Esophagus muscularis mucosa (tissue), 3 donors: Measurements from ENCODE around the gene GALNT2.

Source experiments
- CTCF ChIP-seq, 3 experiments: fragments of 200-600 bp in 2 of 3; fragments of 450-650 bp in 1 of 3; sonication (generic) in 2 of 3; IDR thresholded peaks; one replicate each; pipeline ENCODE4 v1.5.1; 2017 to 2019; ENCODE audit warnings: antibody characterized with exemption in 3 of 3, mild to moderate bottlenecking in 2 of 3, moderate library complexity in 1 of 3
- POLR2A ChIP-seq: fragments of 450-650 bp; IDR thresholded peaks from one replicate; pipeline ENCODE4 v1.6.1; 2017; ENCODE audit warnings: antibody characterized with exemption, moderate library complexity, mild to moderate bottlenecking, low read depth

- TF ChIP-seq CTCF (IDR thresholded peaks at IDR 0.05): no peak
- TF ChIP-seq POLR2A: no peak
Observed at GRCh38 chr1:230237805-230238204, 170.8 kb downstream of the GALNT2 start.
